Left lung (tissue), 10 donors: ENCODE data around the gene HNMT. TPM values are rescaled to one million over a fixed set of nuclear protein-coding genes. Genes with fewer than 3 reads are reported as not detected.

Experiments
- ATAC-seq: fragments of 200-7000 bp; cut with Tn5 transposase; one replicate; pipeline ENCODE4 v1.9.1; 2020; ENCODE audit warnings: moderate library complexity
- DNase-seq, 4 donors: peaks; one replicate each; pipeline ENCODE4 v3.0.0-alpha.2; 2013 to 2020
- H3K27ac ChIP-seq, 2 donors: fragments of 200-600 bp; sonication (generic) in 1 of 2; one replicate each; pipeline versions ENCODE4 v1.5.0 to v1.8.0; 2020 to 2021
- H3K27me3 ChIP-seq, 2 donors: fragments of 200-600 bp; sonication (generic) in 1 of 2; one replicate each; pipeline versions ENCODE4 v1.5.0 to v1.8.0; 2020 to 2021
- H3K36me3 ChIP-seq, 2 donors: fragments of 200-600 bp; sonication (generic) in 1 of 2; one replicate each; pipeline versions ENCODE4 v1.5.0 to v1.8.0; 2020 to 2021
- H3K4me1 ChIP-seq, 2 donors: fragments of 200-600 bp; one replicate each; pipeline ENCODE4 v1.8.0; 2021
- H3K4me3 ChIP-seq, 2 donors: fragments of 200-600 bp; sonication (generic) in 1 of 2; one replicate each; pipeline versions ENCODE4 v1.5.0 to v1.8.0; 2020 to 2021; ENCODE audit warnings: mild to moderate bottlenecking in 1 of 2
- H3K9me3 ChIP-seq, 2 donors: fragments of 200-600 bp; sonication (generic) in 1 of 2; one replicate each; pipeline versions ENCODE4 v1.5.0 to v1.8.0; 2020 to 2021
- CTCF ChIP-seq, 2 donors: fragments of 200-600 bp; sonication (generic) in 1 of 2; IDR thresholded peaks; one replicate each; pipeline versions ENCODE4 v1.5.0 to v1.8.0; 2021; ENCODE audit warnings: antibody characterized with exemption in 2 of 2
- intact Hi-C, 2 donors: fragments of 100-400 bp; cut with DNase I; formaldehyde crosslinking; loops; one replicate each; pipeline versions ENCODE4 v1.11.2 to v1.14.2; 2022
- polyA plus RNA-seq, 6 donors: library from polyadenylated mRNA; unstranded; fragments of 120-200 nt; gene quantifications; one replicate each; pipeline ENCODE4 v1.2.1, GENCODE V29; 2013; ENCODE audit not compliant: insufficient read length in 6 of 6
- total RNA-seq, 2 donors: library from RNA; stranded (reverse); fragmentation: NEBNext Ultra II Directional; extraction: Animal tissue kit (Norgen Biotek cat#: 25700); gene quantifications; one replicate each; pipeline ENCODE4 v1.2.1, GENCODE V29; 2021
- donor health status: DM: no; HTN: yes; CAD: no.
- donor health status: DM: no; HTN: no; CAD: no.

HNMT gene
- total and polyA plus RNA-seq, 8 donors: 53.0 to 98.9 (median 82.8) TPM

DNA sequence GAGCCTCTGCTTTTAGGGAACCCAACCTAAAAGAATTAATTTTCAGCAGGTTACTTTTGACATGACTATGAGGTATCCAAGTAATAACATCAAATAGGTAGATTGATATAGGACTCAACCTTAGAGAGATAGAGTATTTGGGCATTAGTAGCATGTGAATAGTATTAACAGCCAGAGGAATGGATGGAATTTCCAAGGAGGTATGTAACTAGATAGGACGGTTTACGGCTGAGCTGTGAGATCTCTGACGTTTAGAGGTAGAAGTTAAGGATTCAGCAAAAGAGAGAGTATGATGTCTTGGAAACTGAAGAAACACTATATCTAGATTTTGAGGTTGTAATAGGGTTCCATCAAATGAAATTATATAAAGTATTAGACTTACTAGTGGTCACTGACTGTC, 70.3 kb downstream of the HNMT start:
- Histone ChIP-seq H3K9me3 (no peaks in the 10 kb centered on the region), H3K27me3 (no peaks in the 10 kb centered on the region), H3K4me3 (no peak overlapping the region), H3K36me3 (no peaks in the 10 kb centered on the region), H3K27ac (no peak overlapping the region), H3K4me1 (no peaks in the 10 kb centered on the region)
- intact Hi-C loops: no loop called here
- no peak for TF ChIP-seq CTCF (IDR thresholded peaks at IDR 0.05)
- DNase-seq (no peak), ATAC-seq (no peak)

DNA sequence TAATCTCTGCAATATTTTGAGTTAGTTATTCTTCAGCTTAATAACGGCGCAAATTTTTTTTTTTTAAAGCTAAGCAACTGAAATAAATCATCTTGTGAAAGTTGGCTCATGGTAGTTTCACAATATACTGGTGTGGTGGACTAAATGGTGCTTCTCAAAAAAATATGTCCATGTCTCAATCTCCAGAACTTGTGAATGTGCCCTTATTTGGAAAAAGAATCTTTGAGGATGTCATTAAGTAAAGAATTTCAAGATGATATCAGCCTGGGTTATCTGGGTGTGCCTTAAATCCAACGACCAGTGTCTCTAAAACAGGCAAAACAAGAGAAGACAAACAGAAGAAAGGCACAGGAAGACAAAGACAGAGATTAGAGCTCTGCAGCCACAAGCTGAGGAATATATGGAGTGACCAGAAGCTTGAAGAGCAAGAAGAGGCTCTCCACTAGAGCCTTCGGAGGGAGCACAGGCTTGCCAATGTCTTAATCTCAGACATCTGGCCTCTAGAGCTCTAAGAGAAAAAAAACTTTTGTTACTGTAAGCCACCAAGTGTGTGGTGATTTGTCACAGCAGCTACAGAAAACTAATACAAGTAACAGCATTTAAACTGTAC, 71.4 kb downstream of the HNMT start:
- Histone ChIP-seq H3K27ac (no peak overlapping the region), H3K4me1 (no peaks in the 10 kb centered on the region), H3K36me3 (no peaks in the 10 kb centered on the region), H3K27me3 (no peaks in the 10 kb centered on the region), H3K9me3 (no peaks in the 10 kb centered on the region), H3K4me3 (no peak overlapping the region)
- intact Hi-C loops: no loop called here
- DNase-seq: no peak
- TF ChIP-seq CTCF (IDR thresholded peaks at IDR 0.05): no peak
- ATAC-seq: no peak

- no peaks in the 10 kb centered on the region for H3K27me3 ChIP-seq
- no peak for ATAC-seq
- H3K27ac ChIP-seq: no peak overlapping the region
- no peak for DNase-seq
- intact Hi-C loops: no loop called here
- no peak for TF ChIP-seq CTCF (IDR thresholded peaks at IDR 0.05)
- H3K9me3 ChIP-seq: no peaks in the 10 kb centered on the region
- no peaks in the 10 kb centered on the region for H3K4me1 ChIP-seq
- no peaks in the 10 kb centered on the region for H3K36me3 ChIP-seq
- H3K4me3 ChIP-seq: no peak overlapping the region
Observed at GRCh38 chr2:138036522-138036921, 72.2 kb downstream of the HNMT start.

DNA sequence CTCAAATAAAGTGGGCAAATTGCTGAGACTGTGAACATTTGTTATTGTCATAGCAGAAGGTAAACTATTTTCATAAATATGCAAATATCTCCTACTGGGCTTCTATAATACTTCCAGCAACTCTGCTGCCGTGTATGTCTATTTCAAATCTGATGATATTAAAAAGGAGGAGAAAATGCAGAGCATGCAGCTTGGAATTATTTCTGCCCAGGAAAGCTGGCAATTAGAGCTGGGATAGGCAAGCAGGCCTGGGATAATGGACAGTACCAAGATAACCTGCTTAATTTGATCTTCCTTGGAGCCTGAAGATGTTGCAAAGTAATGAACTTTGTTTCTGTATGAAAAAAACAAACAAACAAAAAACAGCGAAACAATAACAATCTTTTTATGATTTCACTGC, 72.8 kb downstream of the HNMT start:
- Histone ChIP-seq H3K4me3 (no peak overlapping the region), H3K9me3 (no peaks in the 10 kb centered on the region), H3K27ac (no peak overlapping the region), H3K27me3 (no peaks in the 10 kb centered on the region), H3K36me3 (no peaks in the 10 kb centered on the region), H3K4me1 (no peaks in the 10 kb centered on the region)
- intact Hi-C loops: no loop called here
- DNase-seq (no peak), ATAC-seq (no peak)
- no peak for TF ChIP-seq CTCF (IDR thresholded peaks at IDR 0.05)

- H3K9me3 ChIP-seq: no peaks in the 10 kb centered on the region
- H3K27ac ChIP-seq: no peak overlapping the region
- no peaks in the 10 kb centered on the region for H3K27me3 ChIP-seq
- no peak for ATAC-seq
- no peaks in the 10 kb centered on the region for H3K4me1 ChIP-seq
- no peaks in the 10 kb centered on the region for H3K36me3 ChIP-seq
- TF ChIP-seq CTCF (IDR thresholded peaks at IDR 0.05): no peak
- intact Hi-C loops: no loop called here
- H3K4me3 ChIP-seq: no peak overlapping the region
- DNase-seq: no peak
Observed at GRCh38 chr2:138040616-138041015, 76.3 kb downstream of the HNMT start.
